ENCODE measurements around the gene GNE. TPM values are rescaled to one million over a fixed set of nuclear protein-coding genes. Genes with fewer than 3 reads are reported as not detected.
"Not testable (repeated sequence)": the region's sequence is repeated elsewhere in the genome, so short reads cannot be mapped to it uniquely, and the experiment has no call there.

The GNE gene
- total RNA-seq (10 to 100 TPM; 17.1 to 18.4 TPM), polyA plus RNA-seq (10 to 100 TPM in 1 of 2 donors, 1 to 10 TPM in 1; 5.1 to 10.4 TPM)
- long read RNA-seq, donor 1: 0 reads
- long read RNA-seq, donor 2: 0 reads
- long read RNA-seq, donor 3: 0 reads
- long read RNA-seq, donor 4: 0 reads
- long read RNA-seq, donor 5, full-length matches to known transcripts: 1 of 1 reads
- long read RNA-seq, donor 5, partial matches to known transcripts: 0 of 1 reads
- long read RNA-seq, donor 5, other reads (novel, unspliced or antisense): 0 of 1 reads

GRCh38 chr9:36258208-36258995, at the start of gene GNE:
GNE (minus strand) TSS chr9:36258448; CDS start chr9:36249355, 9,093 bp downstream.
- Histone ChIP-seq H3K9ac (ENCODE audit: insufficient read depth in 1 of 2, low read length in 2 of 2) (peak within 1 kb of the TSS; percentile 74 to 88), H3K9me3 (ENCODE audit: control insufficient read depth in 4 of 4, insufficient read depth in 3 of 4, low read length in 3 of 4) (no peaks in the 10 kb centered on the region), H3K27me3 (ENCODE audit: control insufficient read depth in 3 of 3, insufficient read depth in 3 of 3, low read length in 2 of 3) (no peaks in the 10 kb centered on the region), H3K27ac (ENCODE audit: low read depth in 1 of 2, low read length in 1 of 2) (peak within 1 kb of the TSS; percentile 90 to 97), H3K36me3 (ENCODE audit: control insufficient read depth in 4 of 4, insufficient read depth in 4 of 4, low read length in 4 of 4) (peaks cover 0 to 4% (median 0%) of the 10 kb centered on the region in 4 donors), H3K4me3 (peak within 1 kb of the TSS; percentile 90), H3K4me1 (ENCODE audit: control insufficient read depth in 5 of 5, insufficient read depth in 5 of 5, low read length in 5 of 5) (peaks cover 0 to 7% (median 0%) of the 10 kb centered on the region in 5 donors)
- no peak for TF ChIP-seq CTCF (IDR thresholded peaks at IDR 0.05; ENCODE audit: control extremely low read depth, extremely low read depth)
- ATAC-seq (ENCODE audit: insufficient read depth, low FRiP score) (peak; percentile 98), DNase-seq (peak; percentile 98 to 99 (median 99))
- 1 to 3% methylated on average over 56 to 73 of the region's 73 CpGs for WGBS, 2 donors

GRCh38 chr9:36306471-36307306, 48.4 kb upstream of the GNE start:
- no peak for TF ChIP-seq CTCF (IDR thresholded peaks at IDR 0.05; ENCODE audit: control extremely low read depth, extremely low read depth)
- Histone ChIP-seq H3K9ac (ENCODE audit: insufficient read depth in 1 of 2, low read length in 2 of 2) (no peak overlapping the region), H3K4me3 (no peak overlapping the region), H3K9me3 (ENCODE audit: control insufficient read depth in 4 of 4, insufficient read depth in 3 of 4, low read length in 3 of 4) (no peaks in the 10 kb centered on the region), H3K27me3 (ENCODE audit: control insufficient read depth in 3 of 3, insufficient read depth in 3 of 3, low read length in 2 of 3) (no peaks in the 10 kb centered on the region), H3K27ac (ENCODE audit: low read depth in 1 of 2, low read length in 1 of 2) (no peak overlapping the region), H3K4me1 (ENCODE audit: control insufficient read depth in 5 of 5, insufficient read depth in 5 of 5, low read length in 5 of 5) (peaks cover 0 to 1% (median 0%) of the 10 kb centered on the region in 5 donors), H3K36me3 (ENCODE audit: control insufficient read depth in 4 of 4, insufficient read depth in 4 of 4, low read length in 4 of 4) (no peaks in the 10 kb centered on the region)
- DNase-seq (peak in 2 of 3 donors; percentile 30 to 57), ATAC-seq (ENCODE audit: insufficient read depth, low FRiP score) (no peak)
- 45 to 48% methylated on average over 8 of the region's 8 CpGs for WGBS, 2 donors

GRCh38 chr9:36304366-36304765, 46.1 kb upstream of the GNE start:
- WGBS, 2 donors: 65 to 67% methylated on average over 1 of the region's 2 CpGs
- H3K4me1 ChIP-seq (ENCODE audit: control insufficient read depth in 5 of 5, insufficient read depth in 5 of 5, low read length in 5 of 5); H3K27ac ChIP-seq (ENCODE audit: low read depth in 1 of 2, low read length in 1 of 2); H3K9ac ChIP-seq (ENCODE audit: insufficient read depth in 1 of 2, low read length in 2 of 2); DNase-seq; ATAC-seq (ENCODE audit: insufficient read depth, low FRiP score); H3K9me3 ChIP-seq (ENCODE audit: control insufficient read depth in 4 of 4, insufficient read depth in 3 of 4, low read length in 3 of 4); H3K4me3 ChIP-seq; H3K27me3 ChIP-seq (ENCODE audit: control insufficient read depth in 3 of 3, insufficient read depth in 3 of 3, low read length in 2 of 3); H3K36me3 ChIP-seq (ENCODE audit: control insufficient read depth in 4 of 4, insufficient read depth in 4 of 4, low read length in 4 of 4): not testable (repeated sequence)
